Activated CD4-positive, alpha-beta T cell treated with anti-CD3 and anti-CD28 coated beads for 4 hours (primary cell): Measurements from ENCODE around the gene HDAC11.
A peak's percentile ranks its signal among the peaks of the same experiment; 100 is the strongest.
"Not testable (repeated sequence)": the region's sequence is repeated elsewhere in the genome, so short reads cannot be mapped to it uniquely, and the experiment has no call there.

Experiments
- DNase-seq, 2 donors: peaks; one replicate each; pipeline ENCODE4 v3.0.0-alpha.2; 2020

The HDAC11 gene

DNA sequence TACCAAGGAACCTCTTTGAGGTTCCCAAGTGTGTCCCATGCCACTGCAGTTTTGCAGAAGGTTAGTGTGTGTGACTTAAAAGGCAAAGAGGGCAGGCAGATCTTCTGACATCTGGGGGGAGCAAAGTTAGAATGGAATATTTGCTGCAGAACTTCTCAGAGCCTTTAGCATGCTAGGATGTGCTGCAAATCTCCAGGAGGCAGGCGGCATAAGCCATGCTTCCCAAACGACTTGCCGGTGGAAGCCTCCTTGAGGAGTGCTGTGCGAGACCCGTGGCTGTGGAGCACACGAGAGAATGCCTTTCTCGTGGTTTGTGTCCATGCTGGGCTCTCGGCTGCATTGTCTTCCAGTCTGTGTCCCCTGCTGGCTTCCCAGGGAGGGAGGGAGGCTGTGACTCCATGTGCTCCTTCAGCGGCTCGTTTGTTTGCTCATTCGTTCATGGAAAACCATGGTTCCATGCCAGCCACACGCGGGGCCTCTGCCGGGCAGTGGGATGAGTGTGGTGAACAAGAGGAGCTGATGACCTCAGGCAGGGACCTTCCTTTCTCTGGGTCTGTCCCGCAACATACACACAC, 13.8 kb downstream of the HDAC11 start:
- DNase-seq, result no peak

DNA sequence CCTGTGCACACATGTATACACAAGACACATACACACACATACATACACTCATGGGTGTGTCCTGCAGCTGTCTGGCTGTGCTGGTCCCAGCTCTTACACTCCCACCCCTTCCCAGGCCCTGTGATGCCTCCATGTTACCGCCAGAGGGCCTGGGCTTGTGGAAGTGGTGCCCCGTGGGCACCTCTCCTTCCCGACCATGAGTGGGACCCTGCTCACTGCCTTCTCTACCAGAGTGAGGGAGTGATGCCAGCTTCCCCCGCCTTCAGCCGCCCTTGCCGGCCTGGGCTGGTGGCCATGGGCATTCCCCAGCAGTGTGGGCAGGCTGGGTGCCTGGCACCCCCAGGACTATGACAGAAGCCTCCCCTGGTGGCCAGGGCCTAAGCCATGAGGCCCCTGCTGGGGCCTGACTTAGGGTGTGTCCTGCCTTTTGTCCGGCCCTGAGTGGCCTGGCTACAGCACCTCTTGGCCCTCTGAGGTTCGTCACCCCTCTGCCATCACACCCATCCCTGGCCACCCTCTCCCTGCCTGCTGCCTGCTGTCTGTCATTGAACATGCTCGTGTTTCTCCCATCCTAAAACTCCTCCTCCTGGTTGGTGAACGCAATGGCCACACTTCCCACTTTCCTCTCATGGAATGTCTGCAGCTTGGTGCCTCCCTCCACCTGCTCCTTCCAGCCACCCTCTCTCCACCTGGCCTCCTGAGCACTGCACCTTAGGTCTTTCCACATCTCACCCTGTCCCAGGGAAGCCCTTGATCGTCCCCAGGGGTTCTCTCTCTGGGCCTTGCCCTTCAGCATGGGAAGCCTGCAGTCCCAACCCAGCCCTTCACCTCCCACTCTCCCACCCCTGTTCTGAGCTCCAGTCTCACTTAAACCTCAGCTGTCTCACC, 14.6 kb downstream of the HDAC11 start:
- no peak for DNase-seq

DNA sequence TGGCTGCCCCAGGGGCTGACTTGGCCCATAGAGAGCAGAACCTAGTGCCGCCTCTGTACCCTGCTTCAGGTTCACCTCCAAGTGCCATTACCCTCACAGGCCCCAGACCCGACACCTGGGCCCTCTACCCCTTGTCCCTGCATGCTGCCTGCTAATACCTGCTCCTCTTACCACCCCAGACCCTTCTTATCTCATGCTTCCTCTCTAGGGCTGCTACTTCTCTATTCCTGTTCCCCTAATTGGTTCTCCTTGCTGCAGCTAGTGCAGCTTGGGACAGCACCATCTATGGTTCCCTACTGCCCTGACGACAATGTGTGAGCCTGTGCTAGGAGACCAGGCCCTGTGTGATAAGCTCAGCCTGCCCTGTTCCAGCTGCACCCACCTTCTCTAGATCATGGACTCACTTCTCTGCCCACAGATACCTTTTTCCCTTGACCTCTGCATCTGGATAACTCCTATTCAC, 15.3 kb downstream of the HDAC11 start:
- no peak for DNase-seq

DNA sequence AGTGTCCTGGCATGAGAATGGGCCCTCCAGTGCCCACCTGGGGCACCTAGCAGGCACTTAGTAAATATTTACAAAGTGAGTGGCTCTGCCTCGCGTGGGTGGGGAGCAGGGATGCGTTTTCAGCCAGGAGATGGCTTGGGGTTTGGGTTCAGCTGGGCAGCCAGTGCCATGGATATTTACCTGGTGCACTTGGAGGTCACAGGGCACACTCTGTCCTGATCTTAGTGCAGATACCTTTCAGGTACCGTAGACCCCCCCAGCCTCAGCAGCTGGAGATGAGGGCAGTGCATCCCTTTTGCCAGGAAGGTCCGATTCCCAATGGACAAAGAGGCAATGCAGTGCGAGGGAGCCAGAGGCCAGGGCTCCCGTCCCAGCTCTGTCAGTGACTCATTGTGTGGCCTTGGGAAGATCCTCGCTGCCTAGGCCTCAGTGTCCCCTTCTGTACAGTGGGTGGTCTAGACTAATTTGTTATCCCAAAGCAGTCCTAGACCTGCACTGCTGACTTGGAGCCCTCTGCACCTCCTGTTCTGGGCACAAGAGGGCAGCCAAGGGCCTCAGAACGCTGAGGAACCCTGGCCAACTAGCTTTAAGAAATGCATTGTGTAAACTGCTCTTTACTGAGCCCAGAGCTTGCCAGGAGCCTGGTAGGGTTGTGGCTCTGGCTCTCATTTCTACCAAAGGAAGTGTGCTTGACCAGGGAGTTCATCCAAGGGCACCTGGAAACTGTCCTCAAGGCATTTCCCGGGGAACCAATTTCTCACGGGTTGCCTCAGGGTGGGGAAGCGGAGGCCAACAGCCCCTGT, 16.0 kb downstream of the HDAC11 start:
- DNase-seq, result peak; percentile 56 to 65

DNA sequence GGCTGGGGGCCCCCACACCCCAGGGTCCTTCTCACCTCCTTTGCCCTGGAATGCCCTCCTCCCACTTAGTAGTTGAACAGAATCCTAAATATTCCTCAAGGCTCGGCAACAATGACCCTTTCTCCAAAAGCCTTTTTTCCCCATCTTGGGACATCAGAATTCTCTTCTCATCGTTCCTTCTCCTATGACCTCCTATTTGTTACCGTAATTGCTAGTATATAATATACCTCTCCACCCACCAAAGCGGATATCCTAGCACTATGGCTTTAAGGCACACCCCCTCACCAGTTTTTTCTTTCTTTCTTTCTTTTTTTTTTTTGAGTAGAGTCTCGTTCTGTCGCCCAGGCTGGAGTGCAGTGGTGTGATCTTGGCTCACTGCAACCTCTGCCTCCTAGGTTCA, 16.8 kb downstream of the HDAC11 start:
- DNase-seq, result no peak

DNA sequence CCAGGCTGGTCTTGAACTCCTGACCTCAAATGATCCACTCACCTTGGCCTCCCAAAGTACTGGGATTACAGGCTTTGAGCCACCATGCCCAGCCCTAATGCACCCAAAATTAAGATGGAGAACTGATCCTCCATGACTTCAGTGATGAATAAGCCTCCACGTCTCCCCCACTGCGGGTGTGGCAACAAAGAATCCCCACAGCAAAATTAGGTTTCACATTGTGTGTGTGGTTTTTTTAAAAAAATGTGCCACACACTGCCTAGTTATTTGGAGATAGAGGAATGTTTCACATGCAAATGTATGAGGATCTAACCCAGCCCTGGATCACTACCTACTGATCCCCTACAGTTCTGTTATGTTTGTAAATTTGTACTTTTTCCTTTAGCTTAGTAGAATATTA, 17.3 kb downstream of the HDAC11 start:
- DNase-seq, result no peak

DNA sequence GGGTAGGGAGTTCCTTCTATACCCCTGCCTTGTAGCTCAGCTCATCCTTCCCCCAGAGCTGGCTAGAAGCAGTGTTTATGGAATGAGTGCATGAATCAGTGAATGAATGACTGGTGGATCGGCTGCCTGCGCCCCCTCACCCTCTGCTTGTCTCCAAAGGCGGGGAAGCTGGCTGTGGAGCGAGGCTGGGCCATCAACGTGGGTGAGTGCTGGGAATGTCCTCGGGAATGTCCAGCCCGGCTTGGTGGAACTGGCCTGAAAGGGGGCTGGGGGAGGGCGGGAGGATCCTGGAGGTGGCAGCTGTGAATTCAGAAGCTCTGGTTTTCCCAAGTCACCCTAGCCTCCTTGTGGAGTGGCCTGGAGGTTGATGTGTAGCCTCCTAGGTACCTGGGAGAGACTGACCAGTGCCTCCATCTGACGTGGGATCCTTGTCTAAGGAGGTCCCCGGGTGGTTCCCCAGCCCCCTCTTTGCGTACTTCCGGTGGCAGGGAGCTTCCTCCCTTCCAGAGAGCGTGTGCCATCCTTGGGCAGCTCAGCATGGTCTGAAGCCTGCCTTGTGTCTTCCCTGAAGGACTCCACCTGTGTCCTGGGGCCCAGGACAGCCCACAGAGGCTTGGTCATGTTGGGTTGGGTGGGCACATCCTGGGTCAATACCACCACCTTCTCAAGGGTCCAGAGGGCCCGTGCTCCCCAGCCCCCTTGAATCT, 18.4 kb downstream of the HDAC11 start:
- DNase-seq, result no peak

DNA sequence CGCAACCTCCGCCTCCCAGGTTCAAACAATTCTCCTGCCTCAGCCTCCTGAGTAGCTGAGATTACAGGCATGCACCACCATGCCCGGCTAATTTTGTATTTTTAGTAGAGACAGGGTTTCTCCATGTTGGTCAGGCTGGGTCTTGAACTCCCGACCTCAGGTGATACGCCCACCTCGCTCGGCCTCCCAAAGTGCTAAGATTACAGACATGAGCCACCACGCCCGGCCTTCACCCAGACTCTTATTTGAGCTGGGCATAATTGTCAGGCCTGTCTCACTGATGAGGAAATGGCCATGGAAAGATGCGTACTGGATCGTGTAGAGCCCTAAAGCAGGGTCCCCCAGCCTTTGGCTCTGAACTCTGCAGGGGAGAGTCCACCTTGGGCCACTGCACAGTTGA, 19.1 kb downstream of the HDAC11 start:
- DNase-seq, result not testable (repeated sequence)

DNA sequence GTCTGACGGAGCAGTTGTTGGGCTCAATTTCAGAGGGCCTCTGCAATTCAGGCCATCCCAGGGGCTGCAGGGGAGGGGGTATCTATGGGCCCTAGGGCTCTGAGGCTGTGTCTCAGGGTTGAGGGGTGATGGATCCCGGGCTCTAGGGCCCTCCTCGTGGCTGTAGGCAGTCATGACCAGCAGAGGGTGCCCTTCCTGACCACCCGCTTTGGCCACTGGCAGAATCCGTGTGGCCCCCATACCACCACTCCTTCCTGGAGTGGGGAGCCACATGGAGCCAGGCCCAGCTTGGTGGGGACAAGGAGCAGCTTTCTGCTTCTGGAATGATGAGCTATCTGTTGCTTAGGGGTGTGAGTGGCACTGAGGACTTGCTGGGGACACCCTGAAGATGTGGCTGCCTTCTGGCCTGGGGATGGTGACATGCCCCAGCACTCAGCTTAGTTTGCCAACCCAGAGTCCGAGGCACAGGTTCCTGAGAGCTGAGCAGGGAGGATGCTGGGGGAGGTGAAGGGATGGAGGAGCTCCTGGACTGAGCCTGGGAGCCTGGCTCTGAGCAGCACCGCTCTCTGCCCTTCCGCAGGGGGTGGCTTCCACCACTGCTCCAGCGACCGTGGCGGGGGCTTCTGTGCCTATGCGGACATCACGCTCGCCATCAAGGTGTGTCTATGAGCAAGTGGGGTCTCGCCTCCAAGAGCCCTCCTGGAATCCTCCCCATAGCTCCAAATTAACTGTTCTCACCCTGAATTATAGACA, 20.2 kb downstream of the HDAC11 start:
- no peak for DNase-seq

DNA sequence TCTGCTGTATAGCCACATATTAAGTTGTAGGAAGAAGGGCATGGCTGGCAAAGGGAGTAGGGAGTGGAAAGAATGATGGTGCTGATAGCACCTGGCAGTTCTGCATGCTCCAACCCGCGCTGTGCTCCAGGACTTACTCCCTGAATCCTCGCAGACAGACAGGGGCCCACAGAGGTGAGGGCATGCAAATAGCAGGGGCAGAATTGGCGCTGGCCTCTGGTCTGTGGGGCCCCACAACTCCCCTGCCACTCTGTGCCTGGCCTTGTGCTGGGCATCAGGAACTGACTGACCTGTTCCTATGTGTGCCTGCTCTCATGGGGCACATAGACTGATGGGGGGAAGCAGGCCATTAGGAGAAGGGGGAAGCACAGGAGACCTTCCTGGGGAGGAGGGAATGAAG, 20.9 kb downstream of the HDAC11 start:
- DNase-seq, result no peak

DNA sequence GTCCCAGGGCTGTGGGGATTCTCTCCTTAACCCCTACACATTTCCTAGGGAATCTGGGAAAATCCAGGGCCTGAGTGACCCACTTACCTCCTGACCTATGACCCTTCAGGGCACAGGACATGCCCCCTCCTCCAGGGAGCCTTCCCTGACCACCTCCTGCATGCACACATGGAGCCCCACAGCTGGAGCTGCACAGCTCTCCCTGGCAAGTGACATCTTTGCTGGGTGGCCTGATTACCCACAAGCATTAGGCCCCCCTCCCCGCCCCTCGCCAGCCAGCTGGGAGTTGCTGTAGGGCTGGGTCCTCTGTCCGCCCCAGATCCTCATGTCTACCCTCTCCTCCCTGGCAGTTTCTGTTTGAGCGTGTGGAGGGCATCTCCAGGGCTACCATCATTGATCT, 21.4 kb downstream of the HDAC11 start:
- no peak for DNase-seq

DNA sequence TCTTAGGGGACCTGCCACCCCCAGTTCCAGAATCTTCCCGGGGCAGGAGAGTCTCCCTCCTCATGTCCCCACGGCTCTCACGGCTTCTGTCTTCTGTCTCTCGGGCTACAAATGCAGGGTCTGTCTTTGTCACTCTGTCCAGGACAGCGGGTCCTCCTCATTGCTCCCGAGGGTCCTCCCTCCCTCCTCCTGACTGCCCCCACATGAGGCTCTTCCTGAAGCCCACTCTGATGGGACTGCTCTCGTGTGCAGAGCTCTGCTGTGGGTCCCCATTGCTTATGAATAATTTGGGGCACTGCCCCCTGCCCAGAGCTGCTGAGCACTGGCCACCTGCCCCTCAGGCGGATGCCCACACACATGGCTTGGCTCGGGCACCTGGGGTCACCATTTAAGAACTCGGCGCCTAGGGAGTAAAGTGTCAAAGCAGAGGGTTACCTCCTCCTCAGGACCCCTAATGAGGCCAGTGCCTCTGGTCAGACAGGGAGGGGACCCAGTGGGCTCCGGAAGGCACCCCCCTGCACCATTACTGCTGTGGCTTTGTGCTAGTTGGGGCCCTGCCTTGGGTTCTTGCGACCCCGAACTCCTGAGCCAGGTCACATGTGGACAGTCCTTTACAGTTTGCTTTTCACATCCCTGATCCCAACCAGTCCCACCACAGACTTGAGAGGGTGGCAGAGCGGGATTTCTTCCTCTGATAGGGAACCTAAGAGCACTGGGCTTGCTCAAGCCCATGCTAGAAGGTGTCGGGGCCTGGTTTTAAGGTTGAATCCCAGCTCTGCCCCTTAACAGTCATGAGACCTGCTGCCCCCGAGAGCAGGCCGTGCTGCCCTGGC, 22.1 kb downstream of the HDAC11 start:
- DNase-seq, result no peak

DNA sequence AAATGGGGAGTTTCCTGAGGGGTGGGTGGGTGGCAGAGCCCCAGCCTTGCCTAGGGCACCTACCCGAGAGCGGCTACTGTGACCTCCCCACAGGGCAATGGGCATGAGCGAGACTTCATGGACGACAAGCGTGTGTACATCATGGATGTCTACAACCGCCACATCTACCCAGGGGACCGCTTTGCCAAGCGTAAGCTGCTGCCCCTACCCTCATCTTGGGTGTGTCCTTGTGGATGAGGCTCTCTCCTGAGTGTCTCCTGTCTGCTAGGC, 22.6 kb downstream of the HDAC11 start:
- no peak for DNase-seq

DNA sequence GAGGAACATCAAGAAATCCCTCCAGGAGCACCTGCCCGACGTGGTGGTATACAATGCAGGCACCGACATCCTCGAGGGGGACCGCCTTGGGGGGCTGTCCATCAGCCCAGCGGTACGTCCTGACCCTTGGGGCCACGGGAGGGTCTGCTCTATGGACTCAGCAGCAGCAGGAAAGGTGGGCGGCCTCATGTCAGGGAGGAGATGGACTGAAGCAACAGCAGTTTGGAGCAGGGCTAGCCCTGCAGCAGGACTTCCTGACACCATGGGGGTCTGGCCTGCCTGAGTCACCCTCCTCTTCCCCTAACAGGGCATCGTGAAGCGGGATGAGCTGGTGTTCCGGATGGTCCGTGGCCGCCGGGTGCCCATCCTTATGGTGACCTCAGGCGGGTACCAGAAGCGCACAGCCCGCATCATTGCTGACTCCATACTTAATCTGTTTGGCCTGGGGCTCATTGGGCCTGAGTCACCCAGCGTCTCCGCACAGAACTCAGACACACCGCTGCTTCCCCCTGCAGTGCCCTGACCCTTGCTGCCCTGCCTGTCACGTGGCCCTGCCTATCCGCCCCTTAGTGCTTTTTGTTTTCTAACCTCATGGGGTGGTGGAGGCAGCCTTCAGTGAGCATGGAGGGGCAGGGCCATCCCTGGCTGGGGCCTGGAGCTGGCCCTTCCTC, 24.2 kb downstream of the HDAC11 start:
- no peak for DNase-seq

DNA sequence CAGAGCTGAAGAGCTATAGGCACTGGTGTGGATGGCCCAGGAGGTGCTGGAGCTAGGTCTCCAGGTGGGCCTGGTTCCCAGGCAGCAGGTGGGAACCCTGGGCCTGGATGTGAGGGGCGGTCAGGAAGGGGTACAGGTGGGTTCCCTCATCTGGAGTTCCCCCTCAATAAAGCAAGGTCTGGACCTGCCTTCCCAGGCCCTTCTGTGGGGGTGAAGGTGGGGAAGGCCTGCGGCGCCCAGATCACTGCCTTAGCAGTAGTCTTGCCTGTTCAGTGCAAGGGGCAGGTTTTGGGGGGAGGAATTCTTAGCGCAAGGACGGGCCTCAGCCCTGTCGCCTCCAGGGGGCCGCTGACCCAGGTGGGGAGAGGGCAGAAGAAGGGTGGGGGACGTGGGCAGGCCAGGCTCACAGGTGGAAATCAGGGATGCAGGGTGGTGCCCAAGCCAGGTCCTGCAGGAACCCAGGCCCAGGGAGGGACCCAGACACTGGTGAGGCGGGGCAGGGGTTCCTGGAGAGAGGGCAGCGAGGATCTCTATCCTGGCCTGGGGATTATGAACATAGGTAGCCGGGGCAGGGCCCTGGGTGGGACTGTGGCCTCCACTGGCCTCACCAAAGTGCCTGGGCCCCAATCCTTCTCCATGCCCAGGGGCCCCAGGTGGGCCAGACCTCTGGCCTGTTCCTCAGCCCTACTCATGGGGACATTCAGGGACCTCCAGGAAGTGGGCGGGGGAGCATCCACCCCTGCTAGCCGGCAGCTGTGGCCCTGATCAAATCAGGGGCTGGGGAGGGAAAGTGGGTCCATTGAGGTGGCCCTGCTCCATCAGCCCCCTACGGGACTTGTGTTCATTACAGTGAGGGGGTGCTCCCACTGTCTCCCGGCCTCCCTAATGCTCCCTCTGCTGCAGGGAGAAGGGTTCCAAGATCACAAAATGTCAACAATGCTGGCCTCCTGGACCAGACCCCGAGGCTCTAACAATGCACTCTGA, 25.3 kb downstream of the HDAC11 start:
- no peak for DNase-seq

DNA sequence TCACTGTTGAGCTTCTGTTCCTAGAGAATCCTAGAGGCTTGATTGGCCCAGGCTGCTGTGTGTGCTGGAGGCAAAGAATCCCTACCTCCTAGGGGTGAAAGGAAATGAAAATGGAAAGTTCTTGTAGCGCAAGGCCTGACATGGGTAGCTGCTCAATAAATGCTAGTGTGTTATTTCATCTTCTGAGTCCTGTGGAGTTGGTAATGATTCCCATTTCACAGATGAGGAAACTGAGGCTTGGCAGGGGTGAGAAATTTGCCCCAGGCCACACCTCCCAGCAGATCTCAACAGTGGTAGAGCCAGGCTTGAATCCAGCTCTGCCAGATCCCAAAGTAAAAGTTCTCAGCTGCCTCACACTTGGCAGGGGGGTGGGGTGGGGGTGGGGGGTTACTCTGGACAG, 26.1 kb downstream of the HDAC11 start:
- no peak for DNase-seq

DNA sequence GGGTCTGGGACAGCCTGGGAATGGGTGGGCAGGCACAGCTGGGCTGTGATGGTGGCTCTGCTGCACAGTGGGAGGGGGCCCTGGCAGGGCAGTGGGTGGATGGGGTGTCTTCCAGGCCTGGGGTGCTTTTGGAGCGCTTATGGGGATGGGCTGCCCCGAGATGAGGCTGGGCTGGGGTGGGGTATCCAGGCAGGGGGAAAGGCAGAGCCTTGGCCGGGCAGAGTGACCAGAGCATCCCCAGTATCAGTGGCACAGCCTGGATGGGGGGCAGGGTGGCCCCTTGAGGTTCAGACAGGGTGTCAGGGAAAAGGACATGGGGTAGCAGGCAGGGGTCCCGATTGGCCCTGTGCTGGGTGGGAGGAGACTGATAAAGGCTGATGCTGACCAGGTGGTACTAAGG, 26.6 kb downstream of the HDAC11 start:
- no peak for DNase-seq

DNA sequence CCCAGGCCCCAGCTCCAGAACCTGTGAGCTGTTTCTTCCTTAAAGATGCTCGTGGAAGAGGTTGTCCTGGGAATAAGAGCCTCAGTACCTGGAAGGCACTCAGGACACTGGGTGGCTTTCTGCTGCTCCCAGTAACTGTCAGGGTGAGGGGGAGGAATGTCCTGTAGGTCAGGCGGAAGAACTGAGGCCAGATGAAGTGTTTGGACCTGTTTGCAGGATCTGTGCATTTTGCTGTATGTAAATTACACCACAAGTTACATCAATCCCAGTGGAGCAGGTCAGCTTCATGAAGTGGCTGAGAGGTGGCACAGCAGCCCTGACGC, 27.1 kb downstream of the HDAC11 start:
- no peak for DNase-seq

DNA sequence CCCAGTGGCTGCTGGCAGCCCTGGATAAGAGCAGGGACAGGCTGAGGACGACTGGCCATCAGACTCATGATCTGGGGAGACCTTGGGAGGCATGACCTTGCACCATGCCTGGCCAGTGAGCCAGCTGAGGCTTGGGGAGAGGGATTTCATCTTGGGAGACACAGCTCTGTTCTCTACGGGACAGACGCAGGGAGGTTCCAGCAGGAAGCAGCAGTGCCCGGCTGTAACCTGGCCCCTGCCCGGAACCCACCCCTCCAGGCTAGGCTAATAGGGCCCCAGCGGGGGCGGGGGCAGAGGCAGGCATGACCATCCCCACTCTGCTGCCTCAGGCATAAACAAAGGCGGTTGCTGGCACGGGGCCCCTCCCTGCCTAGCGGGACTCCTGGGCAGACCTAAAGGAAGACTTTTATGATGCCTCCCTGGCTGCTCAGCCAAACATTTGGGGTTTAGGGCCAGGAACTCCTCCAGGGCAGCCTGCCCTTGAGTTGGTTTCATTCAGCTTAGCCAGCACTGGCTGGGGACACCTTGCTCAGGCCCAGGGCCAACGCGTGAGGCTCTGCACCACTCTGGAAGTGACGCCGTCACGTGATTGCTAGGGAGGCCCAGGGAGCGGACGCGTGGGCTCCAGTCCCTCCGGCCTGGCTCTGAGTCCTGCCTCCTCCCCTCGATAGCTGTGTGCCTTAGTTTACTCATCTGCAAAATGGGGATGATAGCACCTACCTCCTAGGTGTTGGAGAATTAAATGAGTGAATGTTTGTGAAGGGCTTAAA, 27.6 kb downstream of the HDAC11 start:
- no peak for DNase-seq
